ENCODE results near the gene MEI1. TPM values are rescaled to one million over a fixed set of nuclear protein-coding genes. Genes with fewer than 3 reads are reported as not detected.
A peak's percentile ranks its signal among the peaks of the same experiment; 100 is the strongest.

Gene MEI1
- total RNA-seq, 1 experiment from 2014 or later: 0.24 TPM

- ChIA-PET CTCF (no interaction called here), POLR2A (ENCODE audit: low non-redundant PET) (no interaction called here)
- DNase-seq (ENCODE audit: low spot score): no peak
- Histone ChIP-seq H3K4me1 (ENCODE audit: insufficient read depth, low read length, poor library complexity, severe bottlenecking) (peaks cover 15% of the 10 kb centered on the region), H3K27me3 (replicated peaks; ENCODE audit: insufficient read depth, low read depth, low read length, poor library complexity) (no peaks in the 10 kb centered on the region), H3K27ac (ENCODE audit: low read depth, low read length, poor library complexity, severe bottlenecking) (peak overlapping the region; percentile 57), H3K4me3 (ENCODE audit: low read depth, low read length, poor library complexity, severe bottlenecking) (no peak overlapping the region), H3K36me3 (ENCODE audit: insufficient read depth, low read length, poor library complexity, severe bottlenecking) (peaks cover 94% of the 10 kb centered on the region), H3K9me3 (ENCODE audit: low read depth, low read length, poor library complexity, severe bottlenecking) (no peaks in the 10 kb centered on the region)
- intact Hi-C loops (cut with micrococcal nuclease; ENCODE audit: unreplicated experiment): no loop called here
- no TSS peak for BruUV-seq (replicated peaks)
- no peak for TF ChIP-seq EZH2 (IDR thresholded peaks at IDR 0.05; ENCODE audit: borderline replicate concordance, low read depth, low read length, poor library complexity, severe bottlenecking)
- TF ChIP-seq CTCF (conservative IDR thresholded peaks at IDR 0.05; ENCODE audit: low read depth, low read length): no peak
These were observed 41.6 kb upstream of the MEI1 start for GRCh38 chr22:41657709-41658108.

DNA sequence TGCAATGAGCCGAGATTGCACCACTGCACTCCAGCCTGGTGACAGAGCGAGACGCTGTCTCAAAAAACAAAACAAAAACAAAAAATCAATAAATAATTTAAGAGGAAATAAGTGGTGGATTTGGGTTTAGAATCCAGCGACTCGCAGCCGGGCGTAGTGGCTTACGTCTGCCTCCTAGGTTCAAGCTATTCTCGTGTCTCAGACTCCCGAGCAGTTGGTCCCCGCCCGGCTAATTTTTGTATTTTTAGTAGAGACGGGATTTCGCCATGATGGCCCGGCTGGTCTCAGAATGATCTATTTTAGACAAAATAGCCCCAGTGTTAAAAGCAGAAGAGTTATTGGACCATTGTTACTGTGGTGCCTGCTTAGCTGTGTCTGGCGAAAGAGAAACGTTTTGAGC, 40.4 kb upstream of the MEI1 start:
- Histone ChIP-seq H3K27ac (ENCODE audit: low read depth, low read length, poor library complexity, severe bottlenecking) (no peak overlapping the region), H3K9me3 (ENCODE audit: low read depth, low read length, poor library complexity, severe bottlenecking) (no peaks in the 10 kb centered on the region), H3K27me3 (replicated peaks; ENCODE audit: insufficient read depth, low read depth, low read length, poor library complexity) (no peaks in the 10 kb centered on the region), H3K4me1 (ENCODE audit: insufficient read depth, low read length, poor library complexity, severe bottlenecking) (peaks cover 15% of the 10 kb centered on the region), H3K36me3 (ENCODE audit: insufficient read depth, low read length, poor library complexity, severe bottlenecking) (peaks cover 93% of the 10 kb centered on the region), H3K4me3 (ENCODE audit: low read depth, low read length, poor library complexity, severe bottlenecking) (no peak overlapping the region)
- CTCF ChIA-PET: no interaction called here
- DNase-seq (ENCODE audit: low spot score): no peak
- TF ChIP-seq CTCF (conservative IDR thresholded peaks at IDR 0.05; ENCODE audit: low read depth, low read length) (no peak), EZH2 (IDR thresholded peaks at IDR 0.05; ENCODE audit: borderline replicate concordance, low read depth, low read length, poor library complexity, severe bottlenecking) (no peak)
- intact Hi-C loops (cut with micrococcal nuclease; ENCODE audit: unreplicated experiment): no loop called here
- POLR2A ChIA-PET (ENCODE audit: low non-redundant PET): interaction anchor here (0.5 kb wide), 1 partner anchor 531 kb away, joined by 3 read pairs; no protein-coding TSS in a partner anchor
- BruUV-seq (replicated peaks): no TSS peak

- POLR2A ChIA-PET (ENCODE audit: low non-redundant PET): no interaction called here
- no peaks in the 10 kb centered on the region for H3K27me3 ChIP-seq (replicated peaks; ENCODE audit: insufficient read depth, low read depth, low read length, poor library complexity)
- peaks cover 88% of the 10 kb centered on the region for H3K36me3 ChIP-seq (ENCODE audit: insufficient read depth, low read length, poor library complexity, severe bottlenecking)
- no peak overlapping the region for H3K4me3 ChIP-seq (ENCODE audit: low read depth, low read length, poor library complexity, severe bottlenecking)
- intact Hi-C loops (cut with micrococcal nuclease; ENCODE audit: unreplicated experiment): no loop called here
- H3K9me3 ChIP-seq (ENCODE audit: low read depth, low read length, poor library complexity, severe bottlenecking): no peaks in the 10 kb centered on the region
- BruUV-seq (replicated peaks): no TSS peak
- peaks cover 15% of the 10 kb centered on the region for H3K4me1 ChIP-seq (ENCODE audit: insufficient read depth, low read length, poor library complexity, severe bottlenecking)
- H3K27ac ChIP-seq (ENCODE audit: low read depth, low read length, poor library complexity, severe bottlenecking): no peak overlapping the region
- no peak for DNase-seq (ENCODE audit: low spot score)
- TF ChIP-seq CTCF (conservative IDR thresholded peaks at IDR 0.05; ENCODE audit: low read depth, low read length) (no peak), EZH2 (IDR thresholded peaks at IDR 0.05; ENCODE audit: borderline replicate concordance, low read depth, low read length, poor library complexity, severe bottlenecking) (no peak)
- CTCF ChIA-PET: no interaction called here
These were observed 39.4 kb upstream of the MEI1 start for GRCh38 chr22:41659941-41660340.

Measured in A673 (cell line).